ENCODE measurements around the gene HNRNPA0.

Gene HNRNPA0

GRCh38 chr5:137753691-137754187 is 424 bp downstream of the HNRNPA0 start:
- DNase-seq: no peak

DNA sequence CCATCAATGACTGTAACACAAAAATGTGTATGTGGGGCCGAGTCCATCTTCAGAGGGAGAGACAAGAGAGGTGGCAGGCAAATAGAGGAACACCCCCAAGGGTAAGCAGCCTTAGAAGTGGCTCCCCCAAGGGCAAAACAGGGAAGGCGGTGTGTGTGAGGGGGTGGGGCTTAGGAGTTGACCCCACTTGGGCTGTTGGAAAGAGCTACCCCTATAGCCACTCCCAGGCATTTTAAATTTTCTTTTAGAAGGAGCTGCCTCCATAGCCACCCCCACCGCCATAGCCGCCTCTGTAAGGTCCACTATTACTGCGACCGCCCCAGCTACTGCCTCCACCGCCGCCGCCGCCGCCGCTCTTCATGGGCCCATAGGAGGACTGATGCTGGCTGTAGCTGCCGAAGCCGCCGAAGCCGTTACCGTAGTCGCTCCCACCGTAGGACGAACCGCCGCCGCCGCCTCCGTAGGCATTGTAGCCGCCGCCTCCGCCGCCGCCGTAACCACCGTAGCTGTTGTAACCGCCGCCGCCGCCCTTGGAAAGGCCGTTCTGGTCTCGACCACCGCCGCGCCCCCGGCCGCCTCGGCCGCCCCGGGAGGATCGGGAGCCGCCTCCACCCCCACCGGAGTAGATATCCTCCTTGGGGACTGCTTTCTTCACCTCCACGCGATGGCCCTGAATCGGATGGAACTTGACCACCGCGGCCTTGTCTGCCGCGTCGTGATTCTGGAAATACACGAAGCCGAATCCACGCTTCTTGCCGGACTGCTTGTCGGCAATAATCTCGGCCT is 1.1 kb downstream of the HNRNPA0 start:
- peak; percentile 32 for DNase-seq

- peak; percentile 44 for DNase-seq
Observed at GRCh38 chr5:137751869-137752491, 2.2 kb downstream of the HNRNPA0 start.

GRCh38 chr5:137750436-137750835 is 3.7 kb downstream of the HNRNPA0 start:
- DNase-seq: no peak

- no peak for DNase-seq
Observed at GRCh38 chr5:137747848-137748247, 6.3 kb downstream of the HNRNPA0 start.

DNA sequence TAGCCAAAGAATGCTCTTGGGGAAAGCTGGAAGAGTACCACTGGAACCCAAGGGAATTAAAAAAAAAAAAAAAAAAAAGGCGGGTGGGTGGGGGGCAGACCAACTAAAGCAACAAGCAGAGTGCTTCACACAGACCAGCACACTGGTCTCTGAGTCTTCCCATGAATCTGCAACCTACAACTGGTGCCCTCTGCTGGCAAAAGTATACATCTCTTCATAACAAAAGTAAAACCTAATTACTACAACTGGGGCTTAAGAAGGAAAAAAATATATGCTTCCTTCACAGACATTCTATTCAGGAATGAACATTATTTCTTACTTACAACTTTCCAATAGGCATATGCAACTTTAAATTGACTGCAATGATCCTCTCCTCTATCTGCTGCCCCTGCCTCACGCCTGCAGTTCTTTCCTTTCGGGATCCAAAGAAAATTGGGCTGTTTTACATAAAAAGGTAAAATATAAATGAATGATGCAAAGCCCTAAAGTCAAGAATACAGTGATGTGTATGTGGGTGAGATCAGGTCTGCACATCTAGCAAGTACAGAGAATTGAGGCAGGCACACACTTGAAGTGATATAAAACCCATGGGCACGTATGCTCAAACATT is 11.0 kb downstream of the HNRNPA0 start:
- peak; percentile 77 for DNase-seq

DNA sequence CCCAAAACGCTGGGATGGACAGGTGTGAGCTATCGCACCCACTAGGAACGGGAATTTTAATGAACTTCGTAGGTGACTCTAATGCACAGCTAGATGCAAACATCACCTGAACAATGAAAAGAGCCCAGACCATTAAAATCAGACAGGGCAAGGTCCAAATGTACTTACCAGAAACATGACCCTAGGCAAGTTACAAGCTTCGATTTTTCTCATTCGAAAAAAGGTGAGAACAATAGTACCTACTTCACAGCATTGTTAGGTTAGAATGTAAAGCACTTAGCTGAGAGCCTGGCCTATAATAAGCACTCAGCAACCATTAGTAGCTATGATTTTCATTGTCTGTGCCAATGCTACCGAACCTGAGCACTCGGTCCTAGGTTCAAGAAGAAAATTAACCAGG is 12.4 kb downstream of the HNRNPA0 start:
- DNase-seq: no peak

GRCh38 chr5:137739737-137740136 is 14.4 kb downstream of the HNRNPA0 start:
- DNase-seq: no peak

DNA sequence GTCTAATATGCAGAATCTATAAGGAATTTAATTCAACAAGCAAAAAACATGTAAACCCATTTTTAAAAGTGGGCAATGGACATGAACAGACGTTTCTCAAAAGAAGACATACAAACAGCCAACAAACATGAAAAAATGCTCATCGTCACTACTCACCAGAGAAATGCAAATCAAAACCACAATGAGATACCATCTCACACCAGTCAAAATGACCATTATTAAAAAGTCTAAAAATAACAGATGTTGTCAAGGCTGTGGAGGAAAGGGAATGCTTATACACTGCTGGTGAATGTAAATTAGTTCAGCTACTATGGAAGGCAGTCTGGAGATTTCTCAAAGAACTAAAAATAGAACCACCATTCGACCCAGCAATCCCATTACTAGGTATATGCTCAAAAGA is 15.2 kb downstream of the HNRNPA0 start:
- DNase-seq: no peak

DNA sequence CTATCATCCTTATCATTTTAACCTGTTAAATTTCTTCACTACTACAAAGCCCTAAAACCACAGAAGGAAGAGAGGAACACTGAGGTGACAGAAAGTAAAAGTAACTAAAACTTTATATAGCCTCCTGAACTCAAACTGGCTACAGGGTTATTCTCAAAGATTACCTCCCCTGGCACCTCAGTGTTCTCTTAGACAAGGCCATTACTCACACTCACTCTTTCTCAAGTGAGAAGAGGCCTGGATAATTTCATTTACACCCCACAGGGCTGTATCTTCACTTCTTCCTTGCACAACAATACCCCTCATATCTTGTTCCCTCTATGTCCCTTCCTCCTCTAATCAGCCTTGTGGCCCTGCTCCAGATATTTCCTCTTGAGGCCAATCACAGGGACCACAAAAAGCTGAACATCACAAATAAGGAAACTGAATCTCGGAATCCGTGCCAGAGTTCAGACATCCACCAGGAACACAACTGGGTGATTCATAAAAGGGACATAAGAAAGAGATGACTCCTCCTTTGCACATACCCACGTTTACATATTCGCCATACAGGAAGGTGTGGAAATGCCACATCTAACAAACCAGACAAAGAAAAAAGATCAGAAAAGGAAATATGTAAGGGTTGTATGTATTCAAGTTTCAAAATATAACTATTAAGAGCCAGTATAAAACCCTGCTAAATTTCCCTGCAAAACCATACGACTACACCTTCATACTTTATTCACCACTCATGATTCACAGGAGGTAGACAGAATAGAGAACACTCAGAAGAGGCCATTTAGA is 16.6 kb downstream of the HNRNPA0 start:
- peak; percentile 62 for DNase-seq

- no peak for DNase-seq
Observed at GRCh38 chr5:137736496-137736895, 17.7 kb downstream of the HNRNPA0 start.

DNA sequence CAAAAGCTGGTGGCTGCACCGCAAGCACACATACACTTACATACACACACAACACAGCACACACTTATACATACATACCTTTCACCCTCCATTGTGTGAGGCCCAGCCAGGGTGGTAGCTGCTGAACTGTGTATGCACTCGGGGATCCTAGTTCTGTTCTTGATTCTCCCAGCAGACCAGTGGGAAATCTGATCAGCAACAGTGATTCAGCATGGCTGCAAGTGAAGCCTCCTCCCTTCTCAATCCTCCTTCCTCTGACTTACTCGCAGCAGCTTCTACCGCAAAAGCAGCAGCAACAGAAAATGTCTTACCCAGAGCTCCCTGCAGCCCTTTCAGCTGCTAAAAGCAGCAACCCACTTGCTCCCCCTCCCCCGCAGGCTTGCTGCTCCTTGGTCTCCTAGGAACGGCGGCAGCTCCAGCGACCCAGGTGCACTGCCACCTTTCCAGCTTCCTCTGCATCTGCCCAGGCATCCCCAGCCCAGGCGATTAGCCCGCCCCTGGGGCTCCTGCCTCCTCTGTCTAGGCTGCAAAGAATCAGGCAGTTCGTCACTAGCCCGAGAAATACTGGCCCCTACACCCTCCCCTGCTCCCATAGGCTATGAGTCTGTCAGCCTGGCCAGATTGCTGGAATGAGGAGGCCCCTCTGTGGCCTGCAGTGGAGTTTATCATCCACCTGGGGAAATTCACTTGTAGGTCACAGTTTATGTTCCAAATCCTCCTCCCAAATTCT is 18.4 kb downstream of the HNRNPA0 start, which contains the start of gene KLHL3:
TSS of gene KLHL3 (minus strand) at position 535 of the 730 bp plus-strand sequence. CDS start at position 92, 443 bp downstream.
- peak; percentile 24 for DNase-seq

DNA sequence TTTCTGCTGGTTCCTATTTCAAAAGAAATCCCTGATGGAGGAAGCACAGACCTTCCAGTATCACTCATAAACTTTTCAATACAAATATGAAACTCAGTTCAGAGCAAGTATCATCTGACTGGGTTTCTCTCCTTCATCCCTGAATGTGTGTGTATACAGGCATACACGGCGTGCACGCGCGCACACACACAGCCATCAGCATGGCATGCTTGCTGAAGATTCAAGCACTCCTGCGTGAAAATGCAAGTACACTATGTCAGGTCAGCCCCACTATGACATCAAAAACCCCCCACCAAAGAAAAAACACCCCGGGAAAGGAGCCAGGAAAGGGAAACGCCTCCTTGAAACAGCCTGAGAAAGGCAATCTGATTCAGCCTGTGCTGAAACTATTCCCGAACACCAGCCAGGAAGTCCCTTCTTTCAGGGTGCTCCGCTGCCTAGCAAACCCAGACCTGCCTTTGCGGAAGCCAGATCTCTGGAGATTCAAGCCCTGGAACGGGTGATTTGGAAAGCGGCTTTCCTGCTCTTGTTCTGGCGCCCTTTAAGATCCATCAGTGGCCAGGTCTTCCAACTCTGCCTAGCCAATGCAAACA is 19.1 kb downstream of the HNRNPA0 start:
- DNase-seq: no peak

GRCh38 chr5:137734331-137734730 is 19.8 kb downstream of the HNRNPA0 start:
- DNase-seq: no peak

- no peak for DNase-seq
Observed at GRCh38 chr5:137733922-137734321, 20.2 kb downstream of the HNRNPA0 start.

- DNase-seq: no peak
Observed at GRCh38 chr5:137733006-137733405, 21.2 kb downstream of the HNRNPA0 start.

- no peak for DNase-seq
Observed at GRCh38 chr5:137731176-137731575, 23.0 kb downstream of the HNRNPA0 start.

- no peak for DNase-seq
Observed at GRCh38 chr5:137730336-137730735, 23.8 kb downstream of the HNRNPA0 start.

GRCh38 chr5:137728048-137728447 is 26.1 kb downstream of the HNRNPA0 start:
- no peak for DNase-seq

GRCh38 chr5:137727623-137728022 is 26.5 kb downstream of the HNRNPA0 start:
- DNase-seq: no peak

- DNase-seq: no peak
Observed at GRCh38 chr5:137724251-137724650, 29.9 kb downstream of the HNRNPA0 start.

DNA sequence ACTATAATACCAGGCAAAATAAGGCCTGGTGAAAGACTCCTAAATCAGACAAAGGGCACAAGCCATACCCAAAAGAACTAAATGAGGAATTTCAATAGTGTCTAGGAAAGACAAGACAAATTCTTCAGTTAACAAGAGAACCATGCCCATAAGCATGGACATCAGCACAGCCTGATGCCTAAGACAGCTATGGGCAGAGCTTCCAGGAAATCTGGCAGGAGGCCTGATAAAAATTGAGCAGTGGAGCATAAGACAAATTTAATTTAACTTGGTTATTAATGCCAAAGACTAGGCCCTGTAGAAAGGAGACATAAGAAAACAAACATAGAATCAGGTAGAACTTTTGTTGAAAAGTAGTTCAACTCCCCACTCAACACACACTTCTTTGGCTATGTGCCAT is 35.6 kb downstream of the HNRNPA0 start:
- DNase-seq: no peak
